GM18909 (cell line): ENCODE data around the gene DKK2.

Experiments used
- ATAC-seq: cut with Tn5 transposase; IDR thresholded peaks from one replicate; pipeline ENCODE4 v1.9.1; 2021; ENCODE audit warnings: mild to moderate bottlenecking; ENCODE audit not compliant: unreplicated experiment, poor library complexity

The DKK2 gene

GRCh38 chr4:107018344-107018735, 17.8 kb downstream of the DKK2 start:
- no peak for ATAC-seq

- no peak for ATAC-seq
Observed at GRCh38 chr4:107017443-107018343, 18.4 kb downstream of the DKK2 start.

- no peak for ATAC-seq
Observed at GRCh38 chr4:107011312-107011711, 24.8 kb downstream of the DKK2 start.

- no peak for ATAC-seq
Observed at GRCh38 chr4:107009196-107009968, 26.7 kb downstream of the DKK2 start.

DNA sequence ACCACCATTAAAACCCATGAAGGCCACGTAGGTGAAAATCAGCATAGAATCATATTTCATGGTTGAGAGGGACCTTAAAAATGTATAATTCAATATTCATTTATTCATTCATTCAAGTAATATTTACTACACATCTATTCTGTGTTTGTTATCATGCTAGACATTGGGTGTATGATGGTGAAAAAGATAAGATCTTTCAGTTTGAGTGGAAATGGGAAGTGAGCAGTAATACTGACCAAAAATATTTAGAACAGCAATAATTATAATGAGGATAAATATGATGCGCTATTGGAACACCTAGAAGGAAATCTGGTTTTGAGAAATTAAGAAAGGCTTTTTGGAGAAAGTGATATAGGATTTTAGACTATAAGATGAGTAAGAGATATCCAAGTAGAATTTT, 28.0 kb downstream of the DKK2 start:
- ATAC-seq = no peak

DNA sequence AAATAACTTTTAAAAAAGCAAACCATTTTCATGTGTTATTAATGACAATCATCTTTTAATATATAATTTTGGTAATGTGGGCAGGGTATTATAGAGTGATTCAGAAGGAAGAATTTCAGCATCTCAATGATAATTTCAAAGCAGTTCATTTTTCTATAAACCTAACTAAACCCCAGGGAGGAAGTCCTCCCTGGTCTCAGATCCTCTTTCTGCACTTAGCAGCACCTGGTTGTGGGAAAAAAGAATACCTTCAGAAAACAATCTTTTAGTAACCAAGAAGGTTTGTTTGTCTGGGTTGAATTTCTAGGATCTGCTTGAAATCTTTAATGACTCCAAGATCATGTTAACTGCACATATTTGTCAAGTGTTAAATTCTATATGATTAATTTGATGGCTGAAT, 29.9 kb downstream of the DKK2 start:
- peak; percentile 51 for ATAC-seq

DNA sequence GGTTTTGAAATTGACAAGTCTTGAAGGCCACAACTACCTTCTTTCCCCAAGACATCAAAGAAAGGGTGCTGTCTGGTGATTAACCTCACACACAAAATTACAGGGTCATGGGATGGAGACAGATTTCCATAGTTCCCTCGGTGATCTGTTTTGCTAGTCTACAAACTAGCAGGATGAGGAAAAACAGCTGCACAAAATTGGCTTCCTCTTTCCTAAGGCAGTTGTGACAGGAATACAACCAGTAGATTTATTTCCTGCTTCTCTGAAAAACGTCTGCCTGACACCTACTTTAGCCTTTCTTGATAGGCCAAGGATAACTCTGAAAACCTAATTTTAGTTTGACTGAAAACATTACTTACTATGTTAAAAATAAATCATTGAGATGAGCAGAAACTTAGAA, 39.6 kb downstream of the DKK2 start:
- no peak for ATAC-seq

- ATAC-seq = no peak
Observed at GRCh38 chr4:106993827-106994226, 42.3 kb downstream of the DKK2 start.

DNA sequence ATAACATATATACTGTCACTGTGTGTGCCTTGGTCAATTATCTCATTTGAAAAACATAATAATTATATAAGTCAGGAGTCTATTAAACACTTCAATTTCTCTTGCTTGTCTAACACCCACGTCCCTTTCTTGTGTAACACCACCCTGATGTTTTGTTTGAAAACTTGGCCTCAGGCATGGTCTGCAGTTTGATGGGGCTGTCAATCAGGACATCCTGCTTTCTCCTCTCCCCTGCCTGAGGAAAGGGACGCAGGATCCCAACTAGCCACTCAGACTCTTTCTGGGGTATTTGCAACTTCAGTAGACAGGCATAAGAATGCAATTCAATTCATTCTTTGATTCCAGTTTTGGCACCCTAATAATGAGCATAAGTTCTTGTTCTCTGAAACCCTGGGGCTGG, 48.8 kb downstream of the DKK2 start:
- no peak for ATAC-seq

DNA sequence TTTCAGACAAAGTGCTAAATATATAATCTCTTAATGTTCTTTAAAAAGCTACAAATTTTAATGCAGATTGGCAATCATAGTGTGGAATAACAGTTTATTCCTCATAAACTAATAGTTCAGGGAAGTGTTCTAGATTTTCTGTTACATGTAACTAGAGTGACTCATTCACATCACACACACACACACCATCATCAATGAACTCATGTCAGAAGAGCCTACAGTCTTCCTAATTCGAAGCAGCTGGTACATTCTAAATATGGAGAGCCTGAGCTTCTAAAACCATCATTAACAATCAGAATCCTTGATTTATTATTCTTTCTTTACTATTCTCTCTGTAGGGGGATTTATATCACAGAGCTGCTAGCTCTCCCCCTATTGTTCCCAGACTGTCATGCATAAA, 49.6 kb downstream of the DKK2 start:
- no peak for ATAC-seq

- ATAC-seq = no peak
Observed at GRCh38 chr4:106985830-106986229, 50.3 kb downstream of the DKK2 start.

GRCh38 chr4:106982711-106983211, 53.4 kb downstream of the DKK2 start:
- no peak for ATAC-seq

GRCh38 chr4:106981431-106981830, 54.7 kb downstream of the DKK2 start:
- ATAC-seq = no peak

- no peak for ATAC-seq
Observed at GRCh38 chr4:106979476-106979875, 56.6 kb downstream of the DKK2 start.

DNA sequence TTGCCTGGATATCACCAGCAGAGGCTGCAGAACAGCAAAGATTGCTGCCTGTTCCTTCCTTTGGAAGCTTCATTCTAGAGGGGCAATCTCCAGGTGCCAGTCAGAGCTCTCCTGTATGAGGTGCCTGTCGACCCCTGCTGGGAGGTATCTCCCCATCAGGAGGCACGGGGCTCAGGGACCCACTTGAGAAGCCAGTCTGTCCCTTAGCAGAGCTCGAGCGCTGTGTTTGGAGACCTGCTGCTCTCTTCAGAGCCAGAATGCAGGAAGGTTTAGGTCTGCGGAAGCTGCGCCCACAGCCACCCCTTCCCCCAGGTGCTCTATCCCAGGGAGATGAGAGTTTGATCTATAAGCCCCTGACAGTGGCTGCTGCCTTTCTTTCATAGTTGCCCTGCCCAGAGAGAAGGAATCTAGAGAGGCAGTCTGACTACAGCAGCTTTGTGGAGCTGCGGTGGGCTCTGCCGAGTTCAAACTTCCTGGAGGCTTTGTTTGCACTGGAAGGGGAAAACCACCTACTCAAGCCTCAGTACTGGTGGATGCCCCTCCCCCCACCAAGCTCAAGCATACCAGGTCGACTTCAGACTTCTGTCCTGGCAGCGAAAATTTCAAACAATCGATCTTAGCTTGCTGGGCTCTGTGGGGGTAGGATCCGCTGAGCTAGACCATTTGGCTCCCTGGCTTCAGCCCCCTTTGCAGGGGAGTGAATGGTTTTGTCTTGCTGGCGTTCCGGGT, 57.9 kb downstream of the DKK2 start:
- ATAC-seq = no peak

DNA sequence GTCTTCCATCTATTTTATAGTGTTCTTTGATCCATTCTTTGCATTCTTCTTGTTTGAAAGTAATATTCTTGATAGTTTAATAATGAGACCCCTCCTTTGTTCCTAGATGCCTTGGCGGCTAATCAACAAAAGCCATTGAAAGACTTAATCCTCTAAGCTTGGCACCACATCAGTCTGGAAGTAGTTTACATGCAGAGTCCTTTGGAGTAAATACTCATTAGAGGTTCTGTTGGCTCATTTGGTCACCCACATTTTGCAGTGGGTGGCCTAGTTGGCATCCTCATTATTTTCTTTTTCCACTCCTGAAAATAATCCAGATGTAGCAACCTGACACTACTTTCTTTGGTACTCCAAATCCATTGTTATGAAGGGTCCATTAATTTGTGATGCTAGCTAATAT, 64.5 kb downstream of the DKK2 start:
- no peak for ATAC-seq

DNA sequence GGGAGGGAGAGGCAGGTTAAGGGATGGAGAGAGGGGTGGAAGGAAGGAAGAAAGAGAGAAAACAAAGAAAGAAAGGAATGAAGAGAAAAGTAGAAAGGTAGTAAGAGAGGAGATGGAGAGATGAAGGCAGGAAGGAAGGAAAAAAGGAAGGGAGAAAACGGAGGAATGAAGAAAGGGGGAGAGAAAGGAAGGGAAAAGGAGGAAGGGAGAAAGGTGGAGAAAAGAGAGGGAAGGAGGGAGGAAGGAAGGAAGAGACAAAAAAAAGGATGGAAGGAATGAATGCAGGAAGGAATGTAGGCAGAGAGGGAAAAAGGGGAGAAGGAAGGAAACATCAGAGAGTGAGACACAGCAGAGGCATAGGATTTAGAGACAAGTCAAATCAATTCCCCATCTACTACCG, 68.2 kb downstream of the DKK2 start:
- ATAC-seq = no peak

- no peak for ATAC-seq
Observed at GRCh38 chr4:106953036-106953705, 82.9 kb downstream of the DKK2 start.

DNA sequence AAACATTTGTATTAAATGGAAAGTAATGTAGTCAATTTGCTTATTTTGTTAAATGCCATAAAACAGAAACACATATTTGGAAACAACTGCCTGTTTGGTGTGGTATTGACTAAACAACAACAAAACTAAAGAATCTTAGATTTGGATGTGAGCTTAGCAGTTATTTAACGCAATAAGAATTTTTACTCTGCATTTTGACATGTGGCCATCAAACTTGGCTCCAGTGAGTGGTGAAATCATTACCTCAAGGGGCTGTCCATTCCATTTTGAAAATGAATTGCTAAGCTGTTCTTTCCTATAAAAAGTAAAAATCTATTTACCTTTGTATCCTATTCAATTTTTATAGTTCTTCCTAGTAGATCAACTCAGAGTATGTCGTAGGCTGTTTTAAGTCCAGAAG, 84.2 kb downstream of the DKK2 start:
- ATAC-seq = no peak

DNA sequence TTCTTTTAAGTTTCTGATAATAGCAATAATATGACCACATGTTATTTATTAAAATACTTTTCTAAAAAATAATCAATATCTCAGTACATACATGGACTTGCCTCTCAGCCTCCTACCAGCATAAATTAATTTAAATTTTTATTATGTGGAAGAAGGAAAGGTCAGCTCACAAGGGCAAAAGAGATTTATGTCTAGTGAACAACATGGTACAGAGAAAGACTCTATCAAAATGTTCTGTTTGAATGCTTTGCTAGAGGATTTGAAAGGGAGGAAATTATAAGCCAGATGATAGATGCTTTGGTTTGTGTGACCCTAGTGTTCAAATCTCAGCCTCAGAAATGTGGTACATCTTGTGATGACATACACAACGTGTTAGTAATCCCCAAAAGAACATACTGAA, 94.3 kb downstream of the DKK2 start:
- no peak for ATAC-seq
